ENCODE measurements around the gene SH3RF1. TPM values are rescaled to one million over a fixed set of nuclear protein-coding genes. Genes with fewer than 3 reads are reported as not detected.

Gene SH3RF1
- total RNA-seq, 2 donors from 2014 or later: 37.6 to 68.8 TPM

DNA sequence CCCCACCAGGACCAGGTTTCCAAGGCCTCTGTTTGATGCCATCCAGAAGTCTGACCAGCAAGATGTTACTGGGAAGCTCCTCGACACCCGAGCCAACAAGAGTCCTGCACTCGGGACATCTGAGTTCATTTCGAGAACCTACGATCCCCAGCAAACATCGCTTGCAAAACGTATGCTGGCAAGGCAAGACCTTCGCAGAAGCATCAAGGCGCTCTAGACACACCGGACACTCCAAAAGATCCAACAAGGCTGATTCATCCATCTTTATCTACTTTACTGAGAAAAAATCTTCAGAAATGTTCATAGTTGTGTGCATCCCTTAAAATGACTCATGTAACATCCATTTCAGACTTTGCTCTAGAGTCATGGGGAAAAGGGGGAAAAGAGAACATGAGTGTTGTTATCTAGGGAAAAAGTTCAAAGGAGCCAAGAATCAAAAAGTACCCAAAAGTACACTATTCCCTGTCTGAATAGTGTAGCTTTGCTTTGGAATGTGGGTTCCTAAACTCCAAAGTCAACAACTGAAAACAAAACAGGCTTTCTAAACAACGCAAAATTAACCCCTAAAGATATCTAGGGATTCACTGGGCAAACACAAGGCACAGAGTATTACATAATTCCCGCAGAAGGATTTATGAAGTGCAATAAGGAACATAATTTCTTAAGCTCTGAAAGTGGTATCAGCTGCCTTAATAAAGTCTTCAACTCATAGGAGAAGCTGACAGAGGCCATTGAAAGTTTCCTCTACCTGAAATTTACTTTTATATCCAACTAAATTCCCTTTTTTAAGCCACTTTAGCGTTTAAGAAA lies 1.6 kb downstream of the SH3RF1 start:
- peak overlapping the region; percentile 85 for H3K4me3 ChIP-seq (ENCODE audit: low read length)
- H3K9me3 Mint-ChIP-seq: no peaks in the 10 kb centered on the region
- H3K36me3 ChIP-seq (ENCODE audit: control insufficient read depth, insufficient read depth, low read length): peaks cover 31% of the 10 kb centered on the region
- H3K4me3 Mint-ChIP-seq: peak overlapping the region; percentile 85
- peaks cover 20% of the 10 kb centered on the region for H3K36me3 Mint-ChIP-seq (ENCODE audit: low read depth)
- 67 to 87% methylated on average over 4 to 13 of the region's 13 CpGs for WGBS, 2 experiments (ENCODE audit: insufficient coverage in 1 of 2, insufficient read length in 1 of 2)
- peaks cover 2% of the 10 kb centered on the region for H3K27me3 Mint-ChIP-seq (ENCODE audit: insufficient read depth)
- H3K27ac ChIP-seq (ENCODE audit: low read depth, low read length): no peak overlapping the region
- TF ChIP-seq, protein P1, sequence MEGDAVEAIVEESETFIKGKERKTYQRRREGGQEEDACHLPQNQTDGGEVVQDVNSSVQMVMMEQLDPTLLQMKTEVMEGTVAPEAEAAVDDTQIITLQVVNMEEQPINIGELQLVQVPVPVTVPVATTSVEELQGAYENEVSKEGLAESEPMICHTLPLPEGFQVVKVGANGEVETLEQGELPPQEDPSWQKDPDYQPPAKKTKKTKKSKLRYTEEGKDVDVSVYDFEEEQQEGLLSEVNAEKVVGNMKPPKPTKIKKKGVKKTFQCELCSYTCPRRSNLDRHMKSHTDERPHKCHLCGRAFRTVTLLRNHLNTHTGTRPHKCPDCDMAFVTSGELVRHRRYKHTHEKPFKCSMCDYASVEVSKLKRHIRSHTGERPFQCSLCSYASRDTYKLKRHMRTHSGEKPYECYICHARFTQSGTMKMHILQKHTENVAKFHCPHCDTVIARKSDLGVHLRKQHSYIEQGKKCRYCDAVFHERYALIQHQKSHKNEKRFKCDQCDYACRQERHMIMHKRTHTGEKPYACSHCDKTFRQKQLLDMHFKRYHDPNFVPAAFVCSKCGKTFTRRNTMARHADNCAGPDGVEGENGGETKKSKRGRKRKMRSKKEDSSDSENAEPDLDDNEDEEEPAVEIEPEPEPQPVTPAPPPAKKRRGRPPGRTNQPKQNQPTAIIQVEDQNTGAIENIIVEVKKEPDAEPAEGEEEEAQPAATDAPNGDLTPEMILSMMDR (conservative IDR thresholded peaks at IDR 0.05): no peak
- peaks cover 9% of the 10 kb centered on the region for H3K9me3 ChIP-seq (ENCODE audit: control insufficient read depth, low read length)
- peak overlapping the region; percentile 64 for H3K27ac Mint-ChIP-seq
- H3K4me1 Mint-ChIP-seq: peaks cover 36% of the 10 kb centered on the region
- H3K4me1 ChIP-seq (ENCODE audit: control insufficient read depth, insufficient read depth, low read length): peaks cover 5% of the 10 kb centered on the region
- DNase-seq: peak; percentile 60
- peak overlapping the region; percentile 95 for H3K9ac ChIP-seq (ENCODE audit: extremely low read depth, low read length, poor library complexity, severe bottlenecking)
- no peaks in the 10 kb centered on the region for H3K27me3 ChIP-seq (ENCODE audit: control insufficient read depth, insufficient read depth, low read length, poor library complexity, severe bottlenecking)

- 29% methylated on average over 1 of the region's 1 CpG; no CpG with 5 or more reads in 1 of the 2 experiments for WGBS, 2 experiments (ENCODE audit: insufficient coverage in 1 of 2, insufficient read length in 1 of 2)
- no peaks in the 10 kb centered on the region for H3K27me3 Mint-ChIP-seq (ENCODE audit: insufficient read depth)
- Histone ChIP-seq H3K9me3 (ENCODE audit: control insufficient read depth, low read length) (peaks cover 17% of the 10 kb centered on the region), H3K27ac (ENCODE audit: low read depth, low read length) (no peak overlapping the region), H3K27me3 (ENCODE audit: control insufficient read depth, insufficient read depth, low read length, poor library complexity, severe bottlenecking) (no peaks in the 10 kb centered on the region), H3K9ac (ENCODE audit: extremely low read depth, low read length, poor library complexity, severe bottlenecking) (peak overlapping the region; percentile 95), H3K36me3 (ENCODE audit: control insufficient read depth, insufficient read depth, low read length) (peaks cover 50% of the 10 kb centered on the region), H3K4me1 (ENCODE audit: control insufficient read depth, insufficient read depth, low read length) (peaks cover 5% of the 10 kb centered on the region), H3K4me3 (ENCODE audit: low read length) (peak overlapping the region; percentile 85)
- no peak for DNase-seq
- peak overlapping the region; percentile 98 for H3K27ac Mint-ChIP-seq
- peak overlapping the region; percentile 85 for H3K4me3 Mint-ChIP-seq
- H3K9me3 Mint-ChIP-seq: no peaks in the 10 kb centered on the region
- TF ChIP-seq, protein P1 (conservative IDR thresholded peaks at IDR 0.05): no peak
- peaks cover 41% of the 10 kb centered on the region for H3K4me1 Mint-ChIP-seq
- peaks cover 35% of the 10 kb centered on the region for H3K36me3 Mint-ChIP-seq (ENCODE audit: low read depth)
These were observed 3.7 kb downstream of the SH3RF1 start for GRCh38 chr4:169267070-169267469.

- Histone ChIP-seq H3K4me3 (ENCODE audit: low read length) (peak overlapping the region; percentile 85), H3K9me3 (ENCODE audit: control insufficient read depth, low read length) (peaks cover 17% of the 10 kb centered on the region), H3K27me3 (ENCODE audit: control insufficient read depth, insufficient read depth, low read length, poor library complexity, severe bottlenecking) (no peaks in the 10 kb centered on the region), H3K9ac (ENCODE audit: extremely low read depth, low read length, poor library complexity, severe bottlenecking) (peak overlapping the region; percentile 95), H3K27ac (ENCODE audit: low read depth, low read length) (no peak overlapping the region), H3K4me1 (ENCODE audit: control insufficient read depth, insufficient read depth, low read length) (peaks cover 5% of the 10 kb centered on the region), H3K36me3 (ENCODE audit: control insufficient read depth, insufficient read depth, low read length) (peaks cover 51% of the 10 kb centered on the region)
- no peaks in the 10 kb centered on the region for H3K27me3 Mint-ChIP-seq (ENCODE audit: insufficient read depth)
- DNase-seq: no peak
- WGBS, 2 experiments (ENCODE audit: insufficient coverage in 1 of 2, insufficient read length in 1 of 2): 91 to 100% methylated on average over 3 of the region's 3 CpGs
- peaks cover 35% of the 10 kb centered on the region for H3K36me3 Mint-ChIP-seq (ENCODE audit: low read depth)
- peak overlapping the region; percentile 85 for H3K4me3 Mint-ChIP-seq
- H3K9me3 Mint-ChIP-seq: no peaks in the 10 kb centered on the region
- H3K4me1 Mint-ChIP-seq: peaks cover 41% of the 10 kb centered on the region
- TF ChIP-seq, protein P1 (conservative IDR thresholded peaks at IDR 0.05): no peak
- peak overlapping the region; percentile 98 for H3K27ac Mint-ChIP-seq
These were observed 4.1 kb downstream of the SH3RF1 start for GRCh38 chr4:169266661-169267060.

Data from endodermal cell (in vitro differentiated cells).